ENCODE data around the gene ITPRID2.
A peak's percentile ranks its signal among the peaks of the same experiment; 100 is the strongest.

ITPRID2 gene

GRCh38 chr2:181891258-181891965 is at the start of gene ITPRID2:
Gene ITPRID2 (plus strand): TSS chr2:181891730. CDS start chr2:181892067, 337 bp downstream.
- peak within 1 kb of the TSS; percentile 69 for H3K27ac ChIP-seq (ENCODE audit: low read length)
- H2AFZ ChIP-seq (ENCODE audit: low read length): peak within 1 kb of the TSS; percentile 85
- no peaks in the 10 kb centered on the region for H4K20me1 ChIP-seq (ENCODE audit: insufficient read depth, low read length)
- peak; percentile 88 for DNase-seq
- H3K4me3 ChIP-seq (ENCODE audit: low read length): peak within 1 kb of the TSS; percentile 90
- H3K79me2 ChIP-seq (ENCODE audit: low read length): peaks cover 35% of the 10 kb centered on the region
- H3F3A ChIP-seq (ENCODE audit: insufficient read depth, low read length): 0 out of 2 replicates have a peak, but pooled peaks cover 7% of the 10 kb centered on the region
- H3K4me2 ChIP-seq (ENCODE audit: low read depth, low read length): peak within 1 kb of the TSS; percentile 80
- no peaks in the 10 kb centered on the region for H3K27me3 ChIP-seq (replicated peaks; ENCODE audit: insufficient read depth, low read length)
- peaks cover 18% of the 10 kb centered on the region for H3K4me1 ChIP-seq (ENCODE audit: low read length)
- no peaks in the 10 kb centered on the region for H3K9me2 ChIP-seq (replicated peaks; ENCODE audit: insufficient read depth, low read length)
- no peak for TF ChIP-seq CTCF (IDR thresholded peaks at IDR 0.05; ENCODE audit: low read length)
- TF ChIP-seq EZH2 (optimal IDR thresholded peaks at IDR 0.05; ENCODE audit: low read depth, low read length): no peak
- no peak for TF ChIP-seq EZH2phosphoT487 (IDR thresholded peaks at IDR 0.05; ENCODE audit: low read length)
- peak within 1 kb of the TSS; percentile 77 for H3K9ac ChIP-seq (ENCODE audit: low read length)
- no peaks in the 10 kb centered on the region; the same call in 1 of the 2 replicates for H3K36me3 ChIP-seq (replicated peaks; ENCODE audit: insufficient read depth, low read length)
- H3K9me3 ChIP-seq (replicated peaks; ENCODE audit: insufficient read depth, low read length): no peaks in the 10 kb centered on the region

- Histone ChIP-seq H2AFZ (ENCODE audit: low read length) (no peak overlapping the region), H3F3A (ENCODE audit: insufficient read depth, low read length) (no peaks in the 10 kb centered on the region), H3K36me3 (replicated peaks; ENCODE audit: insufficient read depth, low read length) (no peaks in the 10 kb centered on the region), H4K20me1 (ENCODE audit: insufficient read depth, low read length) (no peaks in the 10 kb centered on the region), H3K4me3 (ENCODE audit: low read length) (no peak overlapping the region), H3K9me2 (replicated peaks; ENCODE audit: insufficient read depth, low read length) (no peaks in the 10 kb centered on the region), H3K27me3 (replicated peaks; ENCODE audit: insufficient read depth, low read length) (no peaks in the 10 kb centered on the region), H3K4me2 (ENCODE audit: low read depth, low read length) (no peak overlapping the region), H3K9me3 (replicated peaks; ENCODE audit: insufficient read depth, low read length) (no peaks in the 10 kb centered on the region), H3K9ac (ENCODE audit: low read length) (no peak overlapping the region), H3K4me1 (ENCODE audit: low read length) (no peaks in the 10 kb centered on the region), H3K79me2 (ENCODE audit: low read length) (no peaks in the 10 kb centered on the region), H3K27ac (ENCODE audit: low read length) (no peak overlapping the region)
- TF ChIP-seq EZH2 (optimal IDR thresholded peaks at IDR 0.05; ENCODE audit: low read depth, low read length): no peak
- TF ChIP-seq EZH2phosphoT487 (IDR thresholded peaks at IDR 0.05; ENCODE audit: low read length): no peak
- TF ChIP-seq CTCF (IDR thresholded peaks at IDR 0.05; ENCODE audit: low read length): no peak
- DNase-seq: no peak
Measured at GRCh38 chr2:181844551-181845290, 46.8 kb upstream of the ITPRID2 start.

GRCh38 chr2:181846399-181847197 is 44.9 kb upstream of the ITPRID2 start:
- Histone ChIP-seq H2AFZ (ENCODE audit: low read length) (no peak overlapping the region), H3K4me3 (ENCODE audit: low read length) (no peak overlapping the region), H3K4me1 (ENCODE audit: low read length) (peaks cover 7% of the 10 kb centered on the region; the same call in 1 of the 2 replicates), H3K4me2 (ENCODE audit: low read depth, low read length) (no peak overlapping the region), H3K9me2 (replicated peaks; ENCODE audit: insufficient read depth, low read length) (no peaks in the 10 kb centered on the region), H3K36me3 (replicated peaks; ENCODE audit: insufficient read depth, low read length) (no peaks in the 10 kb centered on the region), H3K79me2 (ENCODE audit: low read length) (no peaks in the 10 kb centered on the region), H3K9ac (ENCODE audit: low read length) (no peak overlapping the region), H3K27me3 (replicated peaks; ENCODE audit: insufficient read depth, low read length) (no peaks in the 10 kb centered on the region), H3K9me3 (replicated peaks; ENCODE audit: insufficient read depth, low read length) (no peaks in the 10 kb centered on the region), H4K20me1 (ENCODE audit: insufficient read depth, low read length) (no peaks in the 10 kb centered on the region), H3K27ac (ENCODE audit: low read length) (no peak overlapping the region), H3F3A (ENCODE audit: insufficient read depth, low read length) (0 out of 2 replicates have a peak, but pooled peaks cover 4% of the 10 kb centered on the region)
- TF ChIP-seq EZH2phosphoT487 (IDR thresholded peaks at IDR 0.05; ENCODE audit: low read length) (no peak), EZH2 (optimal IDR thresholded peaks at IDR 0.05; ENCODE audit: low read depth, low read length) (no peak), CTCF (IDR thresholded peaks at IDR 0.05; ENCODE audit: low read length) (no peak)
- DNase-seq: no peak
